HG03469 (cell line): ENCODE measurements around the gene DIPK1C.

Source experiments
- ATAC-seq: cut with Tn5 transposase; IDR thresholded peaks from one replicate; pipeline ENCODE4 v1.9.1; 2021; ENCODE audit warnings: mild to moderate bottlenecking, moderate library complexity, moderate number of reproducible peaks; ENCODE audit not compliant: unreplicated experiment

DIPK1C gene

GRCh38 chr18:74392323-74392722 is 64.8 kb downstream of the DIPK1C start:
- ATAC-seq, result no peak

- ATAC-seq, result no peak
Measured at GRCh38 chr18:74390900-74391299, 66.2 kb downstream of the DIPK1C start.

GRCh38 chr18:74389991-74390390 is 67.1 kb downstream of the DIPK1C start:
- ATAC-seq, result no peak

- ATAC-seq, result no peak
Measured at GRCh38 chr18:74389171-74389927, 67.8 kb downstream of the DIPK1C start.

GRCh38 chr18:74388227-74388626 is 68.9 kb downstream of the DIPK1C start:
- no peak for ATAC-seq

- ATAC-seq, result no peak
Measured at GRCh38 chr18:74387383-74387782, 69.7 kb downstream of the DIPK1C start.
